ENCODE results near the gene KCNQ1. TPM values are rescaled to one million over a fixed set of nuclear protein-coding genes. Genes with fewer than 3 reads are reported as not detected.
A peak's percentile ranks its signal among the peaks of the same experiment; 100 is the strongest.

Gene KCNQ1
- total RNA-seq, 4 donors from 2014 or later = 0.81 to 2.2 (median 1.6) TPM

- 93 to 95% methylated on average over 9 to 19 of the region's 19 CpGs for WGBS, 2 donors
- DNase-seq (ENCODE audit: low spot score in 2 of 2) = peak; percentile 11 to 82
- TF ChIP-seq POLR2A (IDR thresholded peaks at IDR 0.05) = no peak
- TF ChIP-seq, protein P1, sequence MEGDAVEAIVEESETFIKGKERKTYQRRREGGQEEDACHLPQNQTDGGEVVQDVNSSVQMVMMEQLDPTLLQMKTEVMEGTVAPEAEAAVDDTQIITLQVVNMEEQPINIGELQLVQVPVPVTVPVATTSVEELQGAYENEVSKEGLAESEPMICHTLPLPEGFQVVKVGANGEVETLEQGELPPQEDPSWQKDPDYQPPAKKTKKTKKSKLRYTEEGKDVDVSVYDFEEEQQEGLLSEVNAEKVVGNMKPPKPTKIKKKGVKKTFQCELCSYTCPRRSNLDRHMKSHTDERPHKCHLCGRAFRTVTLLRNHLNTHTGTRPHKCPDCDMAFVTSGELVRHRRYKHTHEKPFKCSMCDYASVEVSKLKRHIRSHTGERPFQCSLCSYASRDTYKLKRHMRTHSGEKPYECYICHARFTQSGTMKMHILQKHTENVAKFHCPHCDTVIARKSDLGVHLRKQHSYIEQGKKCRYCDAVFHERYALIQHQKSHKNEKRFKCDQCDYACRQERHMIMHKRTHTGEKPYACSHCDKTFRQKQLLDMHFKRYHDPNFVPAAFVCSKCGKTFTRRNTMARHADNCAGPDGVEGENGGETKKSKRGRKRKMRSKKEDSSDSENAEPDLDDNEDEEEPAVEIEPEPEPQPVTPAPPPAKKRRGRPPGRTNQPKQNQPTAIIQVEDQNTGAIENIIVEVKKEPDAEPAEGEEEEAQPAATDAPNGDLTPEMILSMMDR (IDR thresholded peaks at IDR 0.05) = no peak
- no peak overlapping the region for H3K4me3 ChIP-seq (ENCODE audit: low read depth, poor library complexity, severe bottlenecking)
- intact Hi-C loops (cut with DNase I; ENCODE audit: low total_unique reads) = no loop called here
Observed at GRCh38 chr11:2776351-2777061, 331.7 kb downstream of the KCNQ1 start.

- TF ChIP-seq, protein P1 (IDR thresholded peaks at IDR 0.05) = no peak
- TF ChIP-seq POLR2A (IDR thresholded peaks at IDR 0.05) = no peak
- peak; percentile 12 to 72 for DNase-seq (ENCODE audit: low spot score in 2 of 2)
- H3K4me3 ChIP-seq (ENCODE audit: low read depth, poor library complexity, severe bottlenecking) = no peak overlapping the region
- intact Hi-C loops (cut with DNase I; ENCODE audit: low total_unique reads) = no loop called here
- WGBS, 2 donors = 45 to 65% methylated on average over 7 of the region's 7 CpGs
Observed at GRCh38 chr11:2777386-2777785, 332.6 kb downstream of the KCNQ1 start.

DNA sequence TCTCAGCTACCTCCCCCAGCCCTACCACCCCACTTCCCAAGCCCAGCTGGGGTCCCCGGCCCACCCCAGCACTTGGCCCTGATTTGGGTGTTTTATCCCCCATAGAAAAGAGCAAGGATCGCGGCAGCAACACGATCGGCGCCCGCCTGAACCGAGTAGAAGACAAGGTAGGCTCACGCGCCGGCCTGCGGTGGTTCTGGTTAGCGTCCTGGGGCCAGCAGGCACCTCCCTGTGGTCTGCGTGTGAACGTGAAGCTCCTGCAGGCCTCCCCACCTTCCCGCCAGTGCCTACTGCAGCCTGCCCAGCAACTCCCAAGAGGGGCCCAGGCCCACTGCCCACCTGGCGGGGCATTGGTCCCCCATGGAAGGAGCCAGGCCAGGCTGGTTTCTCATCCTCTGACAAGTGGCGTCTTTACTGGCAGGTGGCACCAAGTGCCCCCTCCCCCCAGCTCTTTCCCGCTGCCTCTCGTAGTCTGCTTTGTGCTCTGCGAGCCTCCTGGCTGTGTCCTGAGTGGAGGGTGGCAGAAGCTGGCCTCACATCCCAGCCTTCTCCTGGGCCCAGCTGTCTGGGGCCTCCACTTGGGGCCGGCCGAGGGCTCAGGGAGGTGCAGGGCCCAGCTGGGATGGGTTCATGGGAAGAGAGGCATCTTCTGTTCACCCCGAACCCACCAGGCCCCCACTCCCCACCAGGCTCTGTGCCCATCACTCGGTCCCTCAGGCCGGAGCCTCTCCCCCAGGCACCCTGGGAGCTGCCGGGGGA is 333.2 kb downstream of the KCNQ1 start:
- no peak for TF ChIP-seq POLR2A (IDR thresholded peaks at IDR 0.05)
- H3K4me3 ChIP-seq (ENCODE audit: low read depth, poor library complexity, severe bottlenecking) = no peak overlapping the region
- intact Hi-C loops (cut with DNase I; ENCODE audit: low total_unique reads) = no loop called here

DNA sequence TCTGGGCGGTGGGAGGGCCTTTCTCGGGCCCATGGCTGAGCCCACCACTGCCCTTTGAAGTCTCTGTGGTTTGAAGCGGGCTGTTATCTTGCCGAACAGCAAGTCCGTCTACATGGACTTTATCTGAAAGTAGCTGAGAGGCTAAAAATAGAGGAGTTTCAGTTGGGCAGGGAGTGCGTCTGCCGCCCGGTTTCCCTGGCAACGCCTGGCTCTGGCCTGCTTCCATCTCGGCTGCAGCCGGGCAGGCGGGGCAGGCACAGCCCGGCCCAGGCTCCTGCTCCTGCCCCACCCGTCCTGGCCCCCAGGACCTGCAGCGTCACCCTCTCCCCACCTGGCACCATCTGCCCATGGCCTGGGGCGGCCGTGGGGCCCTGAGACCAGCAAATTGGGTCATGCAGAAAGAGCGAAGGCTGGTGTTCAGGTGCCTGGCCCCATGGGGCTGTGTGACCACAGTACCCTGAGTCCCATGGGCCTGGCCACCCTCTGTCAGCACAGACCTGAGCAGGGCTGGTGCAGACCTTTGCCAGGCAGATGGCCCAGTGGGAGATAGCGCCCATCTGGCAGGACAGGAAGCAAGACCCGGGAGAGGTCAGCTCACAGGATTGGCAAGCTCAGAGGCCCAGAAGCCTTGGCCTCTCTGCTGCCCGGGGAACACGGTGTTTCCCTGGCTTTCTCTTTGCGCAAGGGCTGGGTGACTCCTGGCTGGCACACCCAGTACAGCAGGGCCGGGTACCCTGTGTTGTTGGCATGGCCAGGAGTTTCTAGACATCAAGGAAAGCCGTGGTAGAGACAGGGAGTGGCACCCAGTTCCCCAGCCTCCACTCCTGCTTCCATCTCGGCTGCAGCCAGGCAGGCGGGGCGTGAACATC is 334.1 kb downstream of the KCNQ1 start:
- H3K4me3 ChIP-seq (ENCODE audit: low read depth, poor library complexity, severe bottlenecking) = no peak overlapping the region
- WGBS, 2 donors = 20 to 22% methylated on average over 21 to 27 of the region's 28 CpGs
- no peak for TF ChIP-seq POLR2A (IDR thresholded peaks at IDR 0.05)
- TF ChIP-seq, protein P1 (IDR thresholded peaks at IDR 0.05) = no peak
- intact Hi-C loops (cut with DNase I; ENCODE audit: low total_unique reads) = no loop called here
- peak; percentile 65 to 92 for DNase-seq (ENCODE audit: low spot score in 2 of 2)

More for the DNA sequence above, 333.2 kb downstream of the KCNQ1 start:
- WGBS, 2 donors = 77 to 82% methylated on average over 16 to 25 of the region's 27 CpGs
- peak; percentile 12 to 86 for DNase-seq (ENCODE audit: low spot score in 2 of 2)

DNA sequence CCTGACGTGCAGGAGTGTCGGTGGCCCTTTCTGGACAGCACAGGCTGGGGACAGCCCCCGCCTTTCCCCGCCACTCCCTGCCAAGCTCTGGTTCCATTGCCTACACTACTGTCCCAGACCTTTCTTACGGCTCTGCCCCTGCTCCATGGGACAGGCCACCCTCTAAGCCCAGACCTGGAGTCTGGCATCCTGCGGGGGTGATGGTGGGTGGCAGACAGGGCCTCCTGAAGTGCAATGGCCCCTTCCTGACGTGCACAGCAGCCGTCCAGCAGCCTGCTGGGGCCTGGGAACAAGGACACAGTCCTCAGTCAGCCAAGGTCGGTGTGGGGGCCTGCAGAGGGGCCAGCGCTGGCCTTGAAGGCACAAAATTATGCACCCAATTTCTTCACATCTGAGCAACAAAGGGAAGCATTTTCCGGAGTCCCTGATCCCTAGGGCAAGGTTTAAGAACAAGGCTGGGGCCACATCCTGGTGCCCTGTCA is 334.7 kb downstream of the KCNQ1 start:
- DNase-seq (ENCODE audit: low spot score in 2 of 2) = no peak

More for the DNA sequence above, 334.7 kb downstream of the KCNQ1 start:
- no peak overlapping the region for H3K4me3 ChIP-seq (ENCODE audit: low read depth, poor library complexity, severe bottlenecking)
- intact Hi-C loops (cut with DNase I; ENCODE audit: low total_unique reads) = no loop called here
- TF ChIP-seq POLR2A (IDR thresholded peaks at IDR 0.05) = no peak
- TF ChIP-seq, protein P1 (IDR thresholded peaks at IDR 0.05) = no peak
- WGBS, 2 donors = 63 to 71% methylated on average over 7 to 11 of the region's 11 CpGs

Data from lower leg skin (tissue), 4 donors.